Measurements from ENCODE around the gene SEC24A. TPM values are rescaled to one million over a fixed set of nuclear protein-coding genes. Genes with fewer than 3 reads are reported as not detected.
A peak's percentile ranks its signal among the peaks of the same experiment; 100 is the strongest.
"Not testable (repeated sequence)": the region's sequence is repeated elsewhere in the genome, so short reads cannot be mapped to it uniquely, and the experiment has no call there.

The SEC24A gene
- total RNA-seq, 2 experiments from 2014 or later, result 29.3 to 30.5 TPM

DNA sequence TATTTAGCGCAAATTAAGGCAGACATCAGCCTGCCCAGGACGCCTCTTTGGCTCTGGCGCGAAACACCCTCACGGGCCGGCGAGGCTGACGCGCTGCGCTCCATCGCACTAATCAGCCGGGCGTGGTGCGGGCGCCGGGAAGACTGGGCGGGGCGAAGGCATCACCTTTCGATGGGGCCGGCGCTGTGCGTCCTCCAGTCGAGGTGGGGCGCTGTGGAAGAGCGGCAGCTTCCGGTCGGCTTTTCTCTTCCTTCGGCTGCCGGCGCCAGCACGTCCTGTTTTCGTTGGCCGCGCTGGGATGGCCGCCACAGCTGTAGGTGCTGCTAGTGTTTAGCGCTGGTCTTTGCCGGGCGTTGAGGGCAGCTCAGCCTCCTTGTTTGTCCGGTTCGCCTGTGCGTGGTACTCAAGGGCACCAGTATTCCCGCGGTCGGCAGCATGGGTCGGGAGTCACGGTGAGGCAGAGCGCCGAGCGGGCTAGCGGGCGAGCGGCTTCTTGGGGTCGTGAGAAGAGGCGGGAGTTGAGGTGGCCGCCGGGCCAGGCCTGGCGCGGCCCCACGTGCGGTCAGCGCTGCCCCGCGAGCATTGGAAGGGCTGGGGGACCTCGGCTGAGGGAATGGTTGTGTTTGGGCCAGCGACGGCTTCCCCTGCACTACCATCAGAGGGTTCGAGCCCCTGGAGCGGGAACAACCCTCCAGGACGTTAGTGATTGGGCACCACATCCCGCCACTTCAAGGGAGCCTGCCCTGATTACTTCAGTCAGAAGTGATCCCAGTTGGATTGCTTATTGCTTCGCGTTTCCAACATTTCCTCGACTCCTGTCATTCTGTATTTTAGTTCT, 110.1 kb downstream of the SEC24A start, which contains the start of gene DDX46:
TSS of gene DDX46 (plus strand) at position 276 of the 838 bp plus-strand sequence. CDS start at position 436, 160 bp downstream.
- ChIA-PET POLR2A (interaction anchor here (0.9 to 8.2 kb wide), 7 partner anchors 14 to 151 kb away, joined by 3 to 65 read pairs (median 5); partner anchors contain the start of genes CAMLG and PCBD2), CTCF (interaction anchor here (0.7 to 6.2 kb wide), 12 partner anchors 8 to 172 kb away, joined by 3 to 77 read pairs (median 4); partner anchors contain the start of genes CAMLG, PCBD2 and SEC24A)
- DNase-seq (peak; percentile 97), ATAC-seq (peak; percentile 100)
- no peaks in the 10 kb centered on the region for H3K9me3 Mint-ChIP-seq
- H3K36me3 Mint-ChIP-seq (ENCODE audit: low read depth), result peaks cover 10% of the 10 kb centered on the region
- no peaks in the 10 kb centered on the region for H3K27me3 Mint-ChIP-seq
- H3K4me1 Mint-ChIP-seq (ENCODE audit: low read depth), result peaks cover 30% of the 10 kb centered on the region
- TF ChIP-seq, protein P1, sequence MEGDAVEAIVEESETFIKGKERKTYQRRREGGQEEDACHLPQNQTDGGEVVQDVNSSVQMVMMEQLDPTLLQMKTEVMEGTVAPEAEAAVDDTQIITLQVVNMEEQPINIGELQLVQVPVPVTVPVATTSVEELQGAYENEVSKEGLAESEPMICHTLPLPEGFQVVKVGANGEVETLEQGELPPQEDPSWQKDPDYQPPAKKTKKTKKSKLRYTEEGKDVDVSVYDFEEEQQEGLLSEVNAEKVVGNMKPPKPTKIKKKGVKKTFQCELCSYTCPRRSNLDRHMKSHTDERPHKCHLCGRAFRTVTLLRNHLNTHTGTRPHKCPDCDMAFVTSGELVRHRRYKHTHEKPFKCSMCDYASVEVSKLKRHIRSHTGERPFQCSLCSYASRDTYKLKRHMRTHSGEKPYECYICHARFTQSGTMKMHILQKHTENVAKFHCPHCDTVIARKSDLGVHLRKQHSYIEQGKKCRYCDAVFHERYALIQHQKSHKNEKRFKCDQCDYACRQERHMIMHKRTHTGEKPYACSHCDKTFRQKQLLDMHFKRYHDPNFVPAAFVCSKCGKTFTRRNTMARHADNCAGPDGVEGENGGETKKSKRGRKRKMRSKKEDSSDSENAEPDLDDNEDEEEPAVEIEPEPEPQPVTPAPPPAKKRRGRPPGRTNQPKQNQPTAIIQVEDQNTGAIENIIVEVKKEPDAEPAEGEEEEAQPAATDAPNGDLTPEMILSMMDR (IDR thresholded peaks at IDR 0.05), result peak; percentile 69
- H3K4me3 Mint-ChIP-seq, result peak within 1 kb of the TSS; percentile 99
- H3K27ac Mint-ChIP-seq, result peak within 1 kb of the TSS; percentile 94
- intact Hi-C loops (cut with micrococcal nuclease), result no loop called here

DNA sequence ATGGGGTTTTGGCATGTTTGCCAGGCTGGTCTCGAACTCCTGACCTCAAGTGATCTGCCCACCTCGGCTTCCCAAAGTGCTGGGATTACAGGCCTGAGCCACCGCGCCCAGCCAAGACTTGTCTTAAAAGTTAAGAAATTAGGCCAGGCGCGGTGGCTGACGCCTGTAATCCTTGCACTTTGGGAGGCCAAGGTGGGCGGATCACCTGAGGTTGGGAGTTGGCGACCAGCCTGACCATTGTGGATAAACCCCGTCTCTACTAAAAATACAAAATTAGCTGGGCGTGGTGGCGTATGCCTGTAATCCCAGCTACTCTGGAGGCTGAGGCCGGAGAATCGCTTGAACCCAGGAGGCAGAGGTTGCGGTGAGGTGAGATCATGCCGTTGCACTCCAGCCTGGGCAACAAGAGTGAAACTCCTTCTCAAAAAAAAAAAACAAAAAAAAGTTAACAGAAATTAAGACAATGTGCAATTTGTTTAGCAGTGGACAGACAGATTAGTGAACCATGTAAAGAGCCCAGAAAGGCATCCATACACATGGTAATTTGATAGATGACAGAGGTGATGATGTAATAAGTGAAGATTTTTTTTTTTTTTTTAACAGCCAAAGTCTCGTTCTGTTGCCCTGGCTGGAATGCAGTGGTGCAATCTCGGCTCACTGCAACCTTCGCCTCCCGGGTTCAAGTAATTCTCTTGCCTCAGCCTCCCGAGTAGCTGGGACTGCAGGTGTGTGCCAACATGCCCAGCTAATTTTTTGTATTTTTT, 119.1 kb downstream of the SEC24A start:
- intact Hi-C loops (cut with micrococcal nuclease); H3K9me3 Mint-ChIP-seq; H3K27ac Mint-ChIP-seq; H3K4me3 Mint-ChIP-seq; DNase-seq; ATAC-seq; CTCF ChIA-PET; H3K27me3 Mint-ChIP-seq; POLR2A ChIA-PET; H3K4me1 Mint-ChIP-seq (ENCODE audit: low read depth): not testable (repeated sequence)
- H3K36me3 Mint-ChIP-seq (ENCODE audit: low read depth), result peaks cover 22% of the 10 kb centered on the region

DNA sequence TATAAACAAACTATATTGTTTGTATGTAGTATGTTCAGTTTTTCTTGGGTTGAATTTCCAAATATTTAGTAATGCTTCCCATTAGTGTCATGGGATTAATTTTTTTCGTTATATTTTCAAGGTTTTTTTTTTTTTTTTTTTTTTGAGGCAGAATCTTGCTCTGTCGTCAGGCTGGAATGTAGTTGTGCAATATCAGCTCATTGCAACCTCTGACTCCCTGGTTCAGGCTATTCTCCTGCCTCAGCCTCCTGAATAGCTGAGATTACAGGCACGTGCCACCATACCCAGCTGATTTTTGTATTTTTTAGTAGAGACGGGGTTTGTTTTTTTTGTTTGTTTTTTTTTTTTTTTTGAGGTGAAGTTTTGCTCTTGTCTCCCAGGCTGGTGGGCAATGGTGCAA, 120.6 kb downstream of the SEC24A start:
- DNase-seq (no peak), ATAC-seq (no peak)
- H3K4me3 Mint-ChIP-seq, result no peak overlapping the region
- H3K36me3 Mint-ChIP-seq (ENCODE audit: low read depth), result peaks cover 22% of the 10 kb centered on the region
- CTCF ChIA-PET, result interaction anchor here (1.8 kb wide), 1 partner anchor 11 kb away, joined by 4 read pairs; no protein-coding TSS in a partner anchor
- no peaks in the 10 kb centered on the region for H3K4me1 Mint-ChIP-seq (ENCODE audit: low read depth)
- no peaks in the 10 kb centered on the region for H3K9me3 Mint-ChIP-seq
- no peak overlapping the region for H3K27ac Mint-ChIP-seq
- POLR2A ChIA-PET, result interaction anchor here (0.9 kb wide), 1 partner anchor 69 kb away, joined by 3 read pairs; no protein-coding TSS in a partner anchor
- no peaks in the 10 kb centered on the region for H3K27me3 Mint-ChIP-seq
- intact Hi-C loops (cut with micrococcal nuclease), result no loop called here
- TF ChIP-seq, protein P1 (IDR thresholded peaks at IDR 0.05), result no peak

DNA sequence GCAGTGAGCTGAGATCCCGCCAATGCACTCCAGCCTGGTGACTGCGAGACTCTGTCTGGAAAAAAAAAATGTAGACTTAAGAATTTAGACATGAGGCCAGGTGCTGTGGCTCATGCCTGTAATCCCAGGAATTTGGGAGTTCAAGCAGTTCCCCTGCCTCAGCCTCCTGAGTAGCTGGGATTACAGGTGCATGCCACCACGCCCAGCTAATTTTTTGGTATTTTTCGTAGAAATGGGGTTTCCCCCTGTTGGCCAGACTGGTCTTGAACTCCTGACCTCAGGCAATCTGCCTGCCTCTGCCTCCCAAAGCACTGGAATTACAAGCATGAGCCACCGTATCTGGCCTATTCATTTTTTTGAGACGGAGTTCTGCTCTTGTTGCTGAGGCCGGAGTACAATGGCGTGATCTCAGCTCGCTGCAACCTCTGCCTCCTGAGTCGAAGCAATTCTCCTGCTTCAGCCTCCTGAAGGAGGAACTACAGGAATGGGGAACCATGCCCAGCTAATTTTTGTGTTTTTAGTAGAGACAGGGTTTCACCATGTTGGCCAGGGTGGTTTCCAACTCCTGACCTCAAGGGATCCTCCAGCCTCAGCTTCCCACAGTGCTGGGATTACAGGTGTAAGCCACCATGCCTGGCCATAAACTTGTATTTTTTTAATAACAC, 124.0 kb downstream of the SEC24A start:
- TF ChIP-seq, protein P1 (IDR thresholded peaks at IDR 0.05), result no peak
- ChIA-PET CTCF (interaction anchor here (1.0 to 2.2 kb wide), 4 partner anchors 9 to 69 kb away, joined by 3 to 4 read pairs (median 3); no protein-coding TSS in a partner anchor), POLR2A (interaction anchor here (1.9 kb wide), 1 partner anchor 14 kb away, joined by 5 read pairs; the partner anchor contains the start of gene DDX46)
- H3K4me3 Mint-ChIP-seq, result no peak overlapping the region
- intact Hi-C loops (cut with micrococcal nuclease), result no loop called here
- no peaks in the 10 kb centered on the region for H3K4me1 Mint-ChIP-seq (ENCODE audit: low read depth)
- ATAC-seq (no peak), DNase-seq (no peak)
- H3K27me3 Mint-ChIP-seq, result no peaks in the 10 kb centered on the region
- H3K27ac Mint-ChIP-seq, result no peak overlapping the region
- H3K36me3 Mint-ChIP-seq (ENCODE audit: low read depth), result peaks cover 33% of the 10 kb centered on the region
- H3K9me3 Mint-ChIP-seq, result no peaks in the 10 kb centered on the region

DNA sequence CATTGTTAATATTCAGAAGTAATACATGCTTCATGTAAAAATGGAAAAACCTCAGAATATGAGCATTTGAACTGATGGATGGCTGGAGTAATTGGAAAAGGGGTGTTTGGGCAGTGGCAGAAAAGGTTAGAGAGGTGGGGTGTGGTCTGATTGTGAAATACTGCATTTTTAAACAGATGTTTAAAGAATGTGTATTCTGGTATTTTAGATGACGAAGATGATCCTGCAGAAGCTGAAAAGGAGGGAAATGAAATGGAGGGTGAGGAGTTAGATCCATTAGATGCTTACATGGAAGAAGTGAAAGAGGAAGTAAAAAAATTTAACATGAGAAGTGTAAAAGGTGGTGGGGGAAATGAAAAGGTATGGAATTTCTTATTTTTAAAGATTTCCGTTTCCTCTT, 128.8 kb downstream of the SEC24A start:
- DNase-seq, result no peak
- CTCF ChIA-PET, result no interaction called here
- POLR2A ChIA-PET, result interaction anchor here (1.1 to 1.3 kb wide), 2 partner anchors 18 to 63 kb away, joined by 3 read pairs; no protein-coding TSS in a partner anchor
- ATAC-seq, result no peak
- no peak overlapping the region for H3K27ac Mint-ChIP-seq
- H3K36me3 Mint-ChIP-seq (ENCODE audit: low read depth), result peaks cover 32% of the 10 kb centered on the region
- no peaks in the 10 kb centered on the region for H3K27me3 Mint-ChIP-seq
- TF ChIP-seq, protein P1 (IDR thresholded peaks at IDR 0.05), result no peak
- intact Hi-C loops (cut with micrococcal nuclease), result no loop called here
- no peaks in the 10 kb centered on the region for H3K4me1 Mint-ChIP-seq (ENCODE audit: low read depth)
- no peak overlapping the region for H3K4me3 Mint-ChIP-seq
- no peaks in the 10 kb centered on the region for H3K9me3 Mint-ChIP-seq
